Measurements from ENCODE around the gene FBXL19. TPM values are rescaled to one million over a fixed set of nuclear protein-coding genes. Genes with fewer than 3 reads are reported as not detected.

Gene FBXL19
- polyA plus RNA-seq, 1 donor from 2014 or later: 99.6 TPM

GRCh38 chr16:30882429-30883310, 40.7 kb upstream of the FBXL19 start:
- no peak overlapping the region for H2AFZ ChIP-seq (ENCODE audit: low read depth, low read length)
- H3K79me2 ChIP-seq (replicated peaks; ENCODE audit: insufficient read depth, low read length): no peaks in the 10 kb centered on the region
- H3K27ac ChIP-seq (ENCODE audit: low read length): no peak overlapping the region
- H4K20me1 ChIP-seq (ENCODE audit: insufficient read depth): no peaks in the 10 kb centered on the region
- no peaks in the 10 kb centered on the region for H3K9me3 ChIP-seq (ENCODE audit: low read length)
- no peak overlapping the region for H3K9ac ChIP-seq (ENCODE audit: low read length)
- no peaks in the 10 kb centered on the region for H3K9me2 ChIP-seq (ENCODE audit: insufficient read depth, low read length)
- H3K36me3 ChIP-seq (ENCODE audit: insufficient read depth, low read length): no peaks in the 10 kb centered on the region
- H3K4me3 ChIP-seq (ENCODE audit: low read length): no peak overlapping the region
- H3K27me3 ChIP-seq (ENCODE audit: insufficient read depth, low read depth, low read length): no peaks in the 10 kb centered on the region
- H3K4me2 ChIP-seq (ENCODE audit: low read length): no peak overlapping the region
- no peak for TF ChIP-seq RAD21 (conservative IDR thresholded peaks at IDR 0.05)
- H3F3A ChIP-seq (ENCODE audit: insufficient read depth, low read length, poor library complexity, severe bottlenecking): no peaks in the 10 kb centered on the region

- no peak overlapping the region for H3K27ac ChIP-seq (ENCODE audit: low read length)
- no peak overlapping the region for H3K4me2 ChIP-seq (ENCODE audit: low read length)
- H3K9me2 ChIP-seq (ENCODE audit: insufficient read depth, low read length): no peaks in the 10 kb centered on the region
- no peak overlapping the region for H2AFZ ChIP-seq (ENCODE audit: low read depth, low read length)
- no peak overlapping the region for H3K9ac ChIP-seq (ENCODE audit: low read length)
- H3K9me3 ChIP-seq (ENCODE audit: low read length): no peaks in the 10 kb centered on the region
- H3K79me2 ChIP-seq (replicated peaks; ENCODE audit: insufficient read depth, low read length): no peaks in the 10 kb centered on the region
- TF ChIP-seq REST (IDR thresholded peaks at IDR 0.05; ENCODE audit: borderline replicate concordance) (no peak), EZH2 (IDR thresholded peaks at IDR 0.05; ENCODE audit: borderline replicate concordance, insufficient read depth, low read length, poor library complexity, severe bottlenecking) (no peak), POLR2AphosphoS5 (IDR thresholded peaks at IDR 0.05) (no peak), TAF1 (IDR thresholded peaks at IDR 0.05; ENCODE audit: low read depth) (no peak), RAD21 (conservative IDR thresholded peaks at IDR 0.05) (no peak), MXI1 (conservative IDR thresholded peaks at IDR 0.05; ENCODE audit: poor library complexity, severe bottlenecking) (no peak), EP300 (conservative IDR thresholded peaks at IDR 0.05; ENCODE audit: poor library complexity, severe bottlenecking) (no peak), SMC3 (conservative IDR thresholded peaks at IDR 0.05; ENCODE audit: poor library complexity) (no peak), CTCF (IDR thresholded peaks at IDR 0.05; ENCODE audit: poor library complexity, severe bottlenecking) (no peak)
- no peaks in the 10 kb centered on the region for H4K20me1 ChIP-seq (ENCODE audit: insufficient read depth)
- H3F3A ChIP-seq (ENCODE audit: insufficient read depth, low read length, poor library complexity, severe bottlenecking): no peaks in the 10 kb centered on the region
- no peak overlapping the region for H3K4me3 ChIP-seq (ENCODE audit: low read length)
- peaks cover 6% of the 10 kb centered on the region for H3K36me3 ChIP-seq (ENCODE audit: insufficient read depth, low read length)
- no peaks in the 10 kb centered on the region for H3K27me3 ChIP-seq (ENCODE audit: insufficient read depth, low read depth, low read length)
These were observed 38.6 kb upstream of the FBXL19 start for GRCh38 chr16:30884760-30885159.

All from neural cell (in vitro differentiated cells).